GM21737 (cell line): ENCODE results near the gene STK17A.
"Not testable (repeated sequence)": the region's sequence is repeated elsewhere in the genome, so short reads cannot be mapped to it uniquely, and the experiment has no call there.

Experiments used
- ATAC-seq: cut with Tn5 transposase; IDR thresholded peaks from one replicate; pipeline ENCODE4 v1.9.1; 2021; ENCODE audit warnings: mild to moderate bottlenecking, moderate library complexity; ENCODE audit not compliant: unreplicated experiment

The STK17A gene

DNA sequence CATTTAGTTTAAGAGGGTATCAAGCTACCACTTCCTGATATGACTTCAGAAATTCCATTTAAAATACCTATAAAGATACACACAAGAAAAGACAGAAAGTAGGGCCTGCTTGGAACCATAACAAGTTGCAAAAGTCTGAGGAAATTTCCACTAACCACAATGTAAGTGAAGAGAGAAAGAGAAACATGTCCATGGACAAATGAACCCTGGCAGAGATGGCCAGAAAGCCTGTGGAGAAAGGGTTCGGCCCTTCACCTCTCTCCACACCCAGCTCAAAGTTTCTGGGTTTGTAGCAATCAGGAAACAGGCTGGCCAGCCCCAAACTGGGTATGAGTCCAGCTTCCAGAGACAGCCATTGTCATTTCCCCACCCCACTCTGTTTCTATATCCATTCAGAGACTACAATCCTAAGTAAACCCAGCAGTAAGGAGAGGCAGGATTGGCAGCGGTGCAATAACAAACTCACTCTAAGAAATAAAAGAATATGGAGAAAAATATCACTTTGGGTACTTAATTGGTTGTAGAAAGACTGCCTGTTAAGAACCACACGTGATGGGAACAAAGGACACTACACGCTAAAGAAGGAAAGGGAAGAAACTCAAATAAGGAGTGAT lies 71.1 kb downstream of the STK17A start:
- ATAC-seq = no peak

GRCh38 chr7:43655584-43655983 lies 72.7 kb downstream of the STK17A start:
- no peak for ATAC-seq

- ATAC-seq = no peak
Measured at GRCh38 chr7:43656997-43657396, 74.1 kb downstream of the STK17A start.

GRCh38 chr7:43658718-43659548 lies 76.0 kb downstream of the STK17A start:
- no peak for ATAC-seq

DNA sequence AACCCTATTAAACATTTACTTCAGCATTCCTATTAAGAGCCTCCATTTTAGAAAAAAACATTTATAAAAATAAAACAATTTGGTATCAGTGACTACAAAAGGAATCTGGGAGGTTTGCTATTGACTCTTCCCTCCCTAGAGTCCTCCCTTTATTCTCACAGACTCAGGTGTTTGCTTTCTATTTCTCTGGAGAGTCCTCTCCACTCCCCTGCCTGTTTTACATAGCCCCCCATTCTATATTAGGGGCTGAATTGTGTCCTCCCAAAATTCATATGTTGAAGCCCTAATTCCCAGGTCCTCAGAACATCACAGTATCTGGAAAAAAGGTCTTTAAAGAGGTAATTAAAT lies 76.6 kb downstream of the STK17A start:
- no peak for ATAC-seq

- no peak for ATAC-seq
Measured at GRCh38 chr7:43660141-43660540, 77.2 kb downstream of the STK17A start.

GRCh38 chr7:43664681-43665080 lies 81.8 kb downstream of the STK17A start:
- ATAC-seq = no peak

DNA sequence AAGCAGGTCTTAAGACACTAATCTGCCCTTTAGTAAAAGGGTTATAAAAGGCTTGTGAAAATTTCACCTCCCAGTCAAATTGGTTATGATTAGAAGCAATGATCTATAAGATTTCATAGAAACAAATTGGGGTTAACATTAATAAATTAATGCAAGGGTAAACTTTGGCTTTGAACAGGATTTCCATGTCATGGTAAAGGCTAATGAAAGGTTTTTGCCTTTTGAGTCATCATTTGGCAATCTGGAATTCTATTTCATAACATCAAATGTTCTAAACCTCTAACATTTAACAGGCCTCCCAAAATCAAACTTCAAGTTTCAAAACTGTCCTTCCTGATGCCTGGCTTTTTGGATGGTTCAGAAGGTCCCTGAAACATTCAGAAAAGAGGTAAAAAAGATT lies 84.0 kb downstream of the STK17A start:
- no peak for ATAC-seq

DNA sequence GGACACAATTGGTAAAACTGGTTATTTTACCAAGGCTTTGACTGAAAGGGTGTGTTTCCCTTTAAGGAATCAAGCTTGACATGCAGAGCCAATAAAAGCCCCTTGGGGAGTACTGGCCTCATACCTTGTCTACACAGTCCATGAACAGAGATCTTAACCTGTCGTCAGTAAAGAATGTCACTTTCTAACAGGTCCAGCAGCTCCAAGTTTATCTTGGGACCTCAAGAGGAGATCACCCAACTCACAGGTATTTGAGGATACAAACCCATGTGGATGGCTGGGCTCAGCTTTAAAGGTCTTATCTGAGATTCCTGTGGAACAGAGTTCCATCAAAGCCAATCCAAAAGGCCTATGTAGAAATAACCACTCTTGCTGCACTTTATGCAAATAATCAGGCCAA lies 85.1 kb downstream of the STK17A start:
- ATAC-seq = no peak

GRCh38 chr7:43669286-43670081 lies 86.6 kb downstream of the STK17A start:
- no peak for ATAC-seq

- no peak for ATAC-seq
Measured at GRCh38 chr7:43671521-43671920, 88.6 kb downstream of the STK17A start.

GRCh38 chr7:43673243-43673976 lies 90.5 kb downstream of the STK17A start:
- not testable (repeated sequence) for ATAC-seq

GRCh38 chr7:43674559-43675436 lies 91.9 kb downstream of the STK17A start:
- ATAC-seq = no peak
